GM23338 (cell line): ENCODE measurements around the gene INPP5A. TPM values are rescaled to one million over a fixed set of nuclear protein-coding genes. Genes with fewer than 3 reads are reported as not detected.

ENCODE experiments used
- ATAC-seq: fragments of 200-7000 bp; cut with Tn5 transposase; 3 replicates; pipeline ENCODE4 v1.9.1; 2020
- DNase-seq: peaks from one replicate; pipeline ENCODE4 v3.0.0-alpha.2; 2015; ENCODE audit warnings: low spot score
- H2AFZ ChIP-seq: fragments of 200-600 bp; sonication (generic); 2 replicates; pipeline ENCODE4 v1.8.0; 2016; ENCODE audit warnings: antibody characterized with exemption, mild to moderate bottlenecking, moderate library complexity
- H3F3A ChIP-seq: fragments of 200-600 bp; sonication (generic); replicated peaks from 2 replicates; pipeline ENCODE4 v1.8.0; 2017; ENCODE audit warnings: antibody characterized with exemption, mixed run types, low read depth
- H3K27ac ChIP-seq: fragments of 200-600 bp; sonication (generic); 2 replicates; pipeline ENCODE4 v1.6.1; 2016; ENCODE audit warnings: low read depth
- H3K27me3 ChIP-seq: fragments of 200-600 bp; sonication (generic); 2 replicates; pipeline ENCODE4 v1.8.0; 2016; ENCODE audit warnings: mild to moderate bottlenecking, mixed run types, moderate library complexity; ENCODE audit not compliant: insufficient read depth
- H3K36me3 ChIP-seq: fragments of 200-600 bp; sonication (generic); 2 replicates; pipeline ENCODE4 v1.8.0; 2016; ENCODE audit warnings: mild to moderate bottlenecking; ENCODE audit not compliant: insufficient read depth
- H3K4me1 ChIP-seq: fragments of 200-600 bp; sonication (generic); 2 replicates; pipeline ENCODE4 v1.8.0; 2016; ENCODE audit warnings: mild to moderate bottlenecking, moderate library complexity; ENCODE audit not compliant: insufficient read depth
- H3K4me2 ChIP-seq: fragments of 200-600 bp; sonication (generic); 2 replicates; pipeline ENCODE4 v1.7.1; 2017; ENCODE audit warnings: mixed run types
- H3K4me3 ChIP-seq: fragments of 200-600 bp; sonication (generic); 2 replicates; pipeline ENCODE4 v1.6.1; 2016; ENCODE audit warnings: mixed run types
- H3K79me2 ChIP-seq: fragments of 200-600 bp; sonication (generic); replicated peaks from 2 replicates; pipeline ENCODE4 v1.8.0; 2017; ENCODE audit warnings: mild to moderate bottlenecking; ENCODE audit not compliant: insufficient read depth
- H3K9me2 ChIP-seq: fragments of 200-600 bp; sonication (generic); 2 replicates; pipeline ENCODE4 v1.8.0; 2017; ENCODE audit not compliant: insufficient read depth
- H4K20me1 ChIP-seq: fragments of 200-600 bp; sonication (generic); replicated peaks from 2 replicates; pipeline ENCODE4 v1.8.0; 2017; ENCODE audit warnings: mild to moderate bottlenecking; ENCODE audit not compliant: insufficient read depth
- H3K27ac Mint-ChIP-seq: 2 replicates; pipeline ENCODE4 v1.8.0; 2020; ENCODE audit warnings: inconsistent platforms, mild to moderate bottlenecking, moderate library complexity, mixed read lengths
- H3K27me3 Mint-ChIP-seq: 3 replicates; pipeline ENCODE4 v1.8.0; 2022; ENCODE audit warnings: low read depth, mild to moderate bottlenecking, moderate library complexity, mixed read lengths, inconsistent platforms; ENCODE audit not compliant: insufficient read depth, poor library complexity
- H3K36me3 Mint-ChIP-seq: 3 replicates; pipeline ENCODE4 v1.8.0; 2021; ENCODE audit warnings: low read depth, mild to moderate bottlenecking, inconsistent platforms, moderate library complexity, mixed read lengths
- H3K4me1 Mint-ChIP-seq: 3 replicates; pipeline ENCODE4 v1.8.0; 2020; ENCODE audit warnings: mild to moderate bottlenecking, inconsistent platforms, mixed read lengths
- H3K4me3 Mint-ChIP-seq: 3 replicates; pipeline ENCODE4 v1.8.0; 2021; ENCODE audit warnings: moderate library complexity, mild to moderate bottlenecking, inconsistent platforms, mixed read lengths
- H3K9me3 Mint-ChIP-seq: 3 replicates; pipeline ENCODE4 v1.8.0; 2020; ENCODE audit warnings: moderate library complexity, mild to moderate bottlenecking, inconsistent platforms, mixed read lengths
- CREB1 ChIP-seq: fragments of 250-450 bp; sonication (Bioruptor Pico); IDR thresholded peaks from 2 replicates; pipeline ENCODE4 v1.5.0; 2020; ENCODE audit warnings: low read depth, mild to moderate bottlenecking, moderate library complexity
- EZH2 ChIP-seq: fragments of 200-600 bp; sonication (generic); IDR thresholded peaks from one replicate; pipeline ENCODE4 v1.8.0; 2017; ENCODE audit warnings: antibody characterized with exemption, mild to moderate bottlenecking, low read depth; ENCODE audit not compliant: unreplicated experiment
- POLR2AphosphoS5 ChIP-seq: IDR thresholded peaks from 2 replicates; pipeline ENCODE4 v1.6.1; 2016; ENCODE audit warnings: antibody characterized with exemption, low read depth
- STAT1 ChIP-seq: IDR thresholded peaks from one replicate; pipeline ENCODE4 v1.6.1; 2016; ENCODE audit warnings: antibody characterized with exemption; ENCODE audit not compliant: unreplicated experiment
- ZNF114 ChIP-seq: fragments of 250-450 bp; sonication (Bioruptor Pico); IDR thresholded peaks from 2 replicates; pipeline ENCODE4 v1.5.0; 2020; ENCODE audit warnings: mild to moderate bottlenecking, moderate library complexity
- ZNF331 ChIP-seq: fragments of 250-450 bp; sonication (Bioruptor Pico); IDR thresholded peaks from 2 replicates; pipeline ENCODE4 v1.5.0; 2020; ENCODE audit warnings: low read depth, mild to moderate bottlenecking, moderate library complexity
- polyA plus RNA-seq: library from polyadenylated mRNA; unstranded; fragments of >200 nt; fragmentation: Nextera tagmentation; extraction: Ambion mirVana; gene quantifications from 2 replicates; pipeline ENCODE4 v1.2.1, GENCODE V29; 2016
- total RNA-seq: library from RNA; depleted of rRNA; stranded (reverse); fragments of >200 nt; shearing (Covaris generic); gene quantifications from 2 replicates; pipeline ENCODE4 v1.2.3, GENCODE V29; 2014
- TF ChIP-seq, protein P1 (sequence below), 2 experiments: fragments of 200-600 bp in 1 of 2; sonication (generic) in 1 of 2; conservative IDR thresholded peaks; 2 replicates each; pipeline versions ENCODE4 v1.5.1 to v1.6.1; 2016 to 2017; ENCODE audit warnings: antibody characterized with exemption in 2 of 2, low read depth in 2 of 2, mild to moderate bottlenecking in 2 of 2, moderate library complexity in 1 of 2
- TF ChIP-seq, protein P2 (sequence below): IDR thresholded peaks from 2 replicates; pipeline ENCODE4 v1.6.1; 2016; ENCODE audit warnings: antibody characterized with exemption
- TF ChIP-seq, protein P3 (sequence below): fragments of 250-450 bp; sonication (Bioruptor Pico); IDR thresholded peaks from 2 replicates; pipeline ENCODE4 v1.5.0; 2020; ENCODE audit warnings: mild to moderate bottlenecking, moderate library complexity

INPP5A gene
- total and polyA plus RNA-seq, 2 experiments from 2014 or later, result 5.9 to 40.6 TPM

DNA sequence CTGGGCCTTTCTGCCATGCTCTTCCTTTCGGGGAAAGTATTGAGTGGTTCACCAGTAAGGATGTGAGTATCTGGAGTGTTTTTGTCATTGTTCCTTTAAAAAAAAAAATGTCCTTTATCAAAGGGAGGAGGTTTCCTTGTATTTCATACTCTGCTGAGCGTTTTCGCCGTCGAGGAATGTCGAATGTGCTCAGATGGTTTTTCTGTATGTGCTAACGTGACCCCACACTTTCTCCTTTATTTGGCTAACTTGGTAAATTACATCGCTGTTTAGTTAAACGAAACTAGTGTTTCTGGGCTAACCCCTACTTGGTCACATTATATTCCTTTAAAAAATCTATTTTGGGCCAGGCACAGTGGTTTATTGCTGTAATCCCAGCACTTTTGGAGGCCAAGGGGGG is 45.9 kb downstream of the INPP5A start:
- H3K27ac Mint-ChIP-seq, result no peak overlapping the region

More for the DNA sequence above, 45.9 kb downstream of the INPP5A start:
- Histone ChIP-seq H4K20me1 (peaks cover 11% of the 10 kb centered on the region), H3K9me2 (no peaks in the 10 kb centered on the region), H2AFZ (no peak overlapping the region), H3K36me3 (no peaks in the 10 kb centered on the region), H3K4me1 (no peaks in the 10 kb centered on the region), H3K27me3 (no peaks in the 10 kb centered on the region), H3K79me2 (peaks cover 27% of the 10 kb centered on the region), H3K27ac (no peak overlapping the region), H3F3A (no peaks in the 10 kb centered on the region), H3K4me3 (no peak overlapping the region), H3K4me2 (no peak overlapping the region)
- Mint-ChIP-seq H3K27me3 (peaks cover 1% of the 10 kb centered on the region), H3K4me1 (peaks cover 14% of the 10 kb centered on the region), H3K4me3 (no peak overlapping the region), H3K36me3 (no peaks in the 10 kb centered on the region; the same call in 2 of the 3 replicates), H3K9me3 (no peaks in the 10 kb centered on the region)
- no peak for TF ChIP-seq POLR2AphosphoS5
- TF ChIP-seq ZNF331 (CRISPR knock-in tag), result no peak
- TF ChIP-seq, protein P1, sequence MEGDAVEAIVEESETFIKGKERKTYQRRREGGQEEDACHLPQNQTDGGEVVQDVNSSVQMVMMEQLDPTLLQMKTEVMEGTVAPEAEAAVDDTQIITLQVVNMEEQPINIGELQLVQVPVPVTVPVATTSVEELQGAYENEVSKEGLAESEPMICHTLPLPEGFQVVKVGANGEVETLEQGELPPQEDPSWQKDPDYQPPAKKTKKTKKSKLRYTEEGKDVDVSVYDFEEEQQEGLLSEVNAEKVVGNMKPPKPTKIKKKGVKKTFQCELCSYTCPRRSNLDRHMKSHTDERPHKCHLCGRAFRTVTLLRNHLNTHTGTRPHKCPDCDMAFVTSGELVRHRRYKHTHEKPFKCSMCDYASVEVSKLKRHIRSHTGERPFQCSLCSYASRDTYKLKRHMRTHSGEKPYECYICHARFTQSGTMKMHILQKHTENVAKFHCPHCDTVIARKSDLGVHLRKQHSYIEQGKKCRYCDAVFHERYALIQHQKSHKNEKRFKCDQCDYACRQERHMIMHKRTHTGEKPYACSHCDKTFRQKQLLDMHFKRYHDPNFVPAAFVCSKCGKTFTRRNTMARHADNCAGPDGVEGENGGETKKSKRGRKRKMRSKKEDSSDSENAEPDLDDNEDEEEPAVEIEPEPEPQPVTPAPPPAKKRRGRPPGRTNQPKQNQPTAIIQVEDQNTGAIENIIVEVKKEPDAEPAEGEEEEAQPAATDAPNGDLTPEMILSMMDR (conservative IDR thresholded peaks at IDR 0.05; ENCODE audit: low read depth in 2 of 2), result no peak
- TF ChIP-seq STAT1, result no peak
- no peak for TF ChIP-seq EZH2
- TF ChIP-seq CREB1 (CRISPR knock-in tag), result no peak
- TF ChIP-seq, protein P2, sequence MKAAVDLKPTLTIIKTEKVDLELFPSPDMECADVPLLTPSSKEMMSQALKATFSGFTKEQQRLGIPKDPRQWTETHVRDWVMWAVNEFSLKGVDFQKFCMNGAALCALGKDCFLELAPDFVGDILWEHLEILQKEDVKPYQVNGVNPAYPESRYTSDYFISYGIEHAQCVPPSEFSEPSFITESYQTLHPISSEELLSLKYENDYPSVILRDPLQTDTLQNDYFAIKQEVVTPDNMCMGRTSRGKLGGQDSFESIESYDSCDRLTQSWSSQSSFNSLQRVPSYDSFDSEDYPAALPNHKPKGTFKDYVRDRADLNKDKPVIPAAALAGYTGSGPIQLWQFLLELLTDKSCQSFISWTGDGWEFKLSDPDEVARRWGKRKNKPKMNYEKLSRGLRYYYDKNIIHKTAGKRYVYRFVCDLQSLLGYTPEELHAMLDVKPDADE, result no peak
- TF ChIP-seq, protein P3, sequence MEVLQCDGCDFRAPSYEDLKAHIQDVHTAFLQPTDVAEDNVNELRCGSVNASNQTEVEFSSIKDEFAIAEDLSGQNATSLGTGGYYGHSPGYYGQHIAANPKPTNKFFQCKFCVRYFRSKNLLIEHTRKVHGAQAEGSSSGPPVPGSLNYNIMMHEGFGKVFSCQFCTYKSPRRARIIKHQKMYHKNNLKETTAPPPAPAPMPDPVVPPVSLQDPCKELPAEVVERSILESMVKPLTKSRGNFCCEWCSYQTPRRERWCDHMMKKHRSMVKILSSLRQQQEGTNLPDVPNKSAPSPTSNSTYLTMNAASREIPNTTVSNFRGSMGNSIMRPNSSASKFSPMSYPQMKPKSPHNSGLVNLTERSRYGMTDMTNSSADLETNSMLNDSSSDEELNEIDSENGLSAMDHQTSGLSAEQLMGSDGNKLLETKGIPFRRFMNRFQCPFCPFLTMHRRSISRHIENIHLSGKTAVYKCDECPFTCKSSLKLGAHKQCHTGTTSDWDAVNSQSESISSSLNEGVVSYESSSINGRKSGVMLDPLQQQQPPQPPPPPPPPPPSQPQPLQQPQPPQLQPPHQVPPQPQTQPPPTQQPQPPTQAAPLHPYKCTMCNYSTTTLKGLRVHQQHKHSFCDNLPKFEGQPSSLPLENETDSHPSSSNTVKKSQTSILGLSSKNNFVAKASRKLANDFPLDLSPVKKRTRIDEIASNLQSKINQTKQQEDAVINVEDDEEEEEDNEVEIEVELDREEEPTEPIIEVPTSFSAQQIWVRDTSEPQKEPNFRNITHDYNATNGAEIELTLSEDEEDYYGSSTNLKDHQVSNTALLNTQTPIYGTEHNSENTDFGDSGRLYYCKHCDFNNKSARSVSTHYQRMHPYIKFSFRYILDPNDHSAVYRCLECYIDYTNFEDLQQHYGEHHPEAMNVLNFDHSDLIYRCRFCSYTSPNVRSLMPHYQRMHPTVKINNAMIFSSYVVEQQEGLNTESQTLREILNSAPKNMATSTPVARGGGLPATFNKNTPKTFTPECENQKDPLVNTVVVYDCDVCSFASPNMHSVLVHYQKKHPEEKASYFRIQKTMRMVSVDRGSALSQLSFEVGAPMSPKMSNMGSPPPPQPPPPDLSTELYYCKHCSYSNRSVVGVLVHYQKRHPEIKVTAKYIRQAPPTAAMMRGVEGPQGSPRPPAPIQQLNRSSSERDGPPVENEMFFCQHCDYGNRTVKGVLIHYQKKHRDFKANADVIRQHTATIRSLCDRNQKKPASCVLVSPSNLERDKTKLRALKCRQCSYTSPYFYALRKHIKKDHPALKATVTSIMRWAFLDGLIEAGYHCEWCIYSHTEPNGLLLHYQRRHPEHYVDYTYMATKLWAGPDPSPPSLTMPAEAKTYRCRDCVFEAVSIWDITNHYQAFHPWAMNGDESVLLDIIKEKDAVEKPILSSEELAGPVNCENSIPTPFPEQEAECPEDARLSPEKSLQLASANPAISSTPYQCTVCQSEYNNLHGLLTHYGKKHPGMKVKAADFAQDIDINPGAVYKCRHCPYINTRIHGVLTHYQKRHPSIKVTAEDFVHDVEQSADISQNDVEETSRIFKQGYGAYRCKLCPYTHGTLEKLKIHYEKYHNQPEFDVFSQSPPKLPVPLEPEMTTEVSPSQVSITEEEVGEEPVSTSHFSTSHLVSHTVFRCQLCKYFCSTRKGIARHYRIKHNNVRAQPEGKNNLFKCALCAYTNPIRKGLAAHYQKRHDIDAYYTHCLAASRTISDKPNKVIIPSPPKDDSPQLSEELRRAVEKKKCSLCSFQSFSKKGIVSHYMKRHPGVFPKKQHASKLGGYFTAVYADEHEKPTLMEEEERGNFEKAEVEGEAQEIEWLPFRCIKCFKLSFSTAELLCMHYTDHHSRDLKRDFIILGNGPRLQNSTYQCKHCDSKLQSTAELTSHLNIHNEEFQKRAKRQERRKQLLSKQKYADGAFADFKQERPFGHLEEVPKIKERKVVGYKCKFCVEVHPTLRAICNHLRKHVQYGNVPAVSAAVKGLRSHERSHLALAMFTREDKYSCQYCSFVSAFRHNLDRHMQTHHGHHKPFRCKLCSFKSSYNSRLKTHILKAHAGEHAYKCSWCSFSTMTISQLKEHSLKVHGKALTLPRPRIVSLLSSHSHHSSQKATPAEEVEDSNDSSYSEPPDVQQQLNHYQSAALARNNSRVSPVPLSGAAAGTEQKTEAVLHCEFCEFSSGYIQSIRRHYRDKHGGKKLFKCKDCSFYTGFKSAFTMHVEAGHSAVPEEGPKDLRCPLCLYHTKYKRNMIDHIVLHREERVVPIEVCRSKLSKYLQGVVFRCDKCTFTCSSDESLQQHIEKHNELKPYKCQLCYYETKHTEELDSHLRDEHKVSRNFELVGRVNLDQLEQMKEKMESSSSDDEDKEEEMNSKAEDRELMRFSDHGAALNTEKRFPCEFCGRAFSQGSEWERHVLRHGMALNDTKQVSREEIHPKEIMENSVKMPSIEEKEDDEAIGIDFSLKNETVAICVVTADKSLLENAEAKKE (CRISPR knock-in tag), result no peak
- no peak for TF ChIP-seq ZNF114
- no peak for DNase-seq
- no peak for ATAC-seq
